T-helper 9 cell (primary cell): Measurements from ENCODE around the gene COA1.

Experiments used
- DNase-seq: peaks from one replicate; pipeline ENCODE4 v3.0.0-alpha.2; 2020

COA1 gene

DNA sequence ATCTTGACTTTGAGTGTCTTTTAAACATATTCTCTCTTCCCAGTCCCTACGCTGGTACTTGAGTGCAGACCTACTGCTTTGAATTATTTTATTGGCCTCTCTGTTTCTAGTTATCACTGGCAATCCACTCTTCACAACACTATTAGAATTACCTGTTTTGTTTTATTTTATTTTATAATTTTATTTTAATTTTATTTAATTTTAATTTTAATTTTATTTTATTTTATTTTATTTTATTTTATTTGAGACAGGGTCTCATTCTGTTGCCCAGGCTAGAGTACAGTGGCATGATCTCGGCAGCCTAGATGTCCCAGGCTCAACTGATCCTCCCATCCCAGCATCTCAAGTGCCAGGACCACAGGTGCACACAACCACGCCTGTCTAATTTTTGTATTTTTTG, 139.6 kb downstream of the COA1 start:
- no peak for DNase-seq
